GM20000 (cell line): ENCODE data around the gene ACVR1B.

Experiments
- DNase-seq: peaks from one replicate; pipeline ENCODE4 v3.0.0; 2012; ENCODE audit warnings: low spot score
- CTCF ChIP-seq: IDR thresholded peaks from 2 replicates; pipeline ENCODE4 v1.5.1; 2012; ENCODE audit warnings: mild to moderate bottlenecking, control low read depth; ENCODE audit errors: extremely low read depth, missing control alignments

The ACVR1B gene

DNA sequence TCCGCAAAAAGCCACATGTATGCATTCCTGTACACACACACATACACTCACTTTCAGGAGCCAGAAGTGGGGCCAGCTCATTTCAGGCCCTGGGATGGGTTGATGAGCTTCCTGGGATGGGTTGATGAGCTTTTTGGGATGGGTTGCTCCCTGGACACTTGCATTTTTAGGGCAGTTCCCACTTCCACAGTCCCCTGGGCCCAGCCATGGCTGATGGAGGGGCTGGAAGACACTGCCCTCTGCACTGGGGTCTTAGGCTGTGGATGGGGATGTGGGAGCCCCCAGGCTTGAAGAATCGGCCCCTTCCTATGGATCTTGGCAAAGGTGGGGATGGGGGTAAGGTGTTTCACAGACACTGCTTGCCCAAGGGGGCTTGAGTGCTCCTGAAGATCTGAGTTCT lies 31.5 kb upstream of the ACVR1B start:
- no peak for TF ChIP-seq CTCF
- DNase-seq: no peak

DNA sequence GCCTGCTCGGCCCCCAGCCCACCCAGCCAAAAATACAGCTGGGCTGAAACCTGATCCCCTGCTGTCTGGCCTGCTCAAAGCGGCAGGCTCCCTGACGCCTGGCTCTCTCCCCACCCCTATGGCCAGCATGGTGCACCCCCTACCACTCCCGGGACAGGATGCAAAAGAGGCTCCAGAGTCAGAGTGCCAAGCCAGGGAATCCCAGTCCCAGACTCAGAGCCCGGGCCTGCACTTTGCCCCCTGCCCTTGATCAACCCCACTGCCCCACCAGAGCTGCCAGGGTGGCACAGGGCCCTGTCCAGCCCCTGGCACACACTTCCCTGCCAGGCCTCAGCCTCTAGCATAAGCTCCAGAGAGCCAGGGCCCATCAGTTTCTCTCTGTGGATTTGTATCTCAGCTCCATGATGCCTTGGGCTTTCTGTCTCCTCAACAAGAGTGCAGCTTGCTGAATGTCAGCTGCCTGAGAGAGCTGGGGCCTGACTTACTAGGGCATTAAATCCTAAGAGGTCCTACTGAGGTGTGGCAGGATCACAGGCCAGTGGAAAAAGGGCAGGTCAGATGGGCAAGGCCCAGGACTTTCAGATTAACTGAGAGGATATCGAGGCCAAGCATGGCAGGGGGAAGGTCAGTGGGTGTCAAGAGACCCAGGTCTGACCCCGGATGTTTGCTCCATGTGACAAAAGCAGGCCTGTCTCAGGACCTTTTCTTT lies 30.3 kb upstream of the ACVR1B start:
- no peak for DNase-seq
- TF ChIP-seq CTCF: no peak

GRCh38 chr12:51922146-51922545 lies 29.4 kb upstream of the ACVR1B start:
- no peak for TF ChIP-seq CTCF
- no peak for DNase-seq

- no peak for DNase-seq
- no peak for TF ChIP-seq CTCF
Observed at GRCh38 chr12:51922762-51923505, 28.6 kb upstream of the ACVR1B start.

DNA sequence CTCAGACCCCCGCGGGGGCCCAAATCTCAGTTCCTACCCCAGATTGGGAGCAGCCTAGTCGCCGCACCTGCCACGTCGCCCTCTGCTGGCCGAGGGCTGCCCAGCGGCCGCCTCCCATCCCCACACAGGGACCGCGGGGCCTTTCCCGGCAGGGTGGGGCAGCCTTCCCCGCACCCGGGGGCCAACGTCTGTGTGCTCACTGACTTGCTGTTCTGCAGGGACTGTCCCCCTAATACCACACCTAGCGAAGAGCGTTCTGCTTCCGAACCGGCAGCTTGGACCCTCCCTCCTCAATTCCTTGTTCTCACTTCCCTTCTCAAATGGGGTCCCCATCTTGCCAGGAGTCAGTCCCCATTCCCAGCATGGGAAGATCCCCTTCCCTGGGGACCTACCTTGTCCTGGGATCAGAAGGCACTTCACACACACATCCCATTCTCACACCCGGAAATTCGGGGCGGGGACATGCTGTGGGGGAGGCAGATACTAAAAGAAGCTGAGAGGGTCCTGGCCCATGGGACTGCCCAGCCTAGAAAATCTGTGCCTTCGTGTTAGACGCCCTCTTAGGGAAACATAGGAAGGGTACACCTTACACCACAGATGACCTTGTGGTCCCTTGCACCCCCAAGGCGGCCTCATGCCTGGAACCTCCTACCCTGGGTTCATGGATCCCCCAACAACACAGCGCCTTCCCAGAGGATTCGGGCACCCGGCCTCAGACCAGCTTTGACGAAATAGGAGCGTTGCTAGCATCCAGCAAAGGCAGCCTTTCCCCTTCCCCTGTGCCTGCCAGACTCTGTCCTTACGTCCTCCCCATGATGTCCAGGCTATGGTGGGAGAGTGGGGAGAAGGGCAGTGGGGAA lies 27.8 kb upstream of the ACVR1B start:
- TF ChIP-seq CTCF: peak; percentile 94
- DNase-seq: peak; percentile 67

GRCh38 chr12:51924551-51925319 lies 26.8 kb upstream of the ACVR1B start:
- peak; percentile 54 for DNase-seq
- no peak for TF ChIP-seq CTCF
